Cardiac septum (tissue), 1 donor: ENCODE measurements around the gene RAB7B. TPM values are rescaled to one million over a fixed set of nuclear protein-coding genes. Genes with fewer than 3 reads are reported as not detected.

ENCODE experiments used
- DNase-seq: peaks from one replicate; pipeline ENCODE4 v3.0.0-alpha.2; 2020; ENCODE audit warnings: low spot score
- intact Hi-C: fragments of 100-400 bp; cut with DNase I; formaldehyde crosslinking; loops from one replicate; pipeline ENCODE4 v1.14.0; 2022
- total RNA-seq: library from RNA; stranded (reverse); fragmentation: NEBNext Ultra II Directional; extraction: Animal tissue kit (Norgen Biotek cat#: 25700); gene quantifications from one replicate; pipeline ENCODE4 v1.2.1, GENCODE V29; 2021
- donor health status: DM: no; HTN: no; CAD: no.

The RAB7B gene
- total RNA-seq, 1 donor from 2014 or later = 2.1 TPM

- intact Hi-C loops = loop anchor here (1.0 to 2.0 kb wide), 3 partner anchors 58 to 319 kb away; no protein-coding TSS in a partner anchor
- DNase-seq = peak; percentile 89
These were observed 25.7 kb downstream of the RAB7B start for GRCh38 chr1:205977402-205978014.

GRCh38 chr1:205976708-205977401 is 26.3 kb downstream of the RAB7B start:
- DNase-seq = peak; percentile 90
- intact Hi-C loops = loop anchor here (1.0 to 2.0 kb wide), 3 partner anchors 58 to 318 kb away; no protein-coding TSS in a partner anchor

GRCh38 chr1:205976036-205976435 is 27.2 kb downstream of the RAB7B start:
- peak; percentile 68 for DNase-seq
- intact Hi-C loops = loop anchor here (2.0 kb wide), 2 partner anchors 185 to 317 kb away; no protein-coding TSS in a partner anchor

GRCh38 chr1:205975387-205975998 is 27.7 kb downstream of the RAB7B start:
- peak; percentile 75 for DNase-seq

GRCh38 chr1:205974712-205975111 is 28.5 kb downstream of the RAB7B start:
- DNase-seq = peak; percentile 36

More at GRCh38 chr1:205975387-205975998, 27.7 kb downstream of the RAB7B start:
- intact Hi-C loops = no loop called here

GRCh38 chr1:205973377-205974232 is 29.6 kb downstream of the RAB7B start:
- intact Hi-C loops = no loop called here
- peak; percentile 31 for DNase-seq

More at GRCh38 chr1:205974712-205975111, 28.5 kb downstream of the RAB7B start:
- intact Hi-C loops = no loop called here

GRCh38 chr1:205972491-205973168 is 30.6 kb downstream of the RAB7B start:
- DNase-seq = peak; percentile 41
- intact Hi-C loops = no loop called here

GRCh38 chr1:205972081-205972480 is 31.1 kb downstream of the RAB7B start:
- DNase-seq = no peak
- intact Hi-C loops = no loop called here

- intact Hi-C loops = no loop called here
- DNase-seq = peak; percentile 75
These were observed 32.1 kb downstream of the RAB7B start for GRCh38 chr1:205971082-205971481.

GRCh38 chr1:205970486-205970885 is 32.7 kb downstream of the RAB7B start:
- no peak for DNase-seq
- intact Hi-C loops = no loop called here

- intact Hi-C loops = no loop called here
- no peak for DNase-seq
These were observed 34.0 kb downstream of the RAB7B start for GRCh38 chr1:205969229-205969628.

- intact Hi-C loops = no loop called here
- DNase-seq = no peak
These were observed 35.5 kb downstream of the RAB7B start for GRCh38 chr1:205967554-205968335.

GRCh38 chr1:205965036-205965884 is 37.9 kb downstream of the RAB7B start:
- no peak for DNase-seq
- intact Hi-C loops = no loop called here

- intact Hi-C loops = no loop called here
- no peak for DNase-seq
These were observed 39.6 kb downstream of the RAB7B start for GRCh38 chr1:205963352-205964155.

- DNase-seq = no peak
- intact Hi-C loops = no loop called here
These were observed 40.4 kb downstream of the RAB7B start for GRCh38 chr1:205962821-205963221.

GRCh38 chr1:205961991-205962820 is 41.0 kb downstream of the RAB7B start:
- intact Hi-C loops = no loop called here
- DNase-seq = no peak
